Heart left ventricle (tissue), 16 donors: ENCODE measurements around the gene STIM1. TPM values are rescaled to one million over a fixed set of nuclear protein-coding genes. Genes with fewer than 3 reads are reported as not detected.

ENCODE experiments used
- ATAC-seq, 4 donors: fragments of 200-7000 bp; cut with Tn5 transposase; one replicate each; pipeline ENCODE4 v1.9.1; 2020 to 2022; ENCODE audit warnings: moderate library complexity in 4 of 4, mild to moderate bottlenecking in 3 of 4, moderate number of reproducible peaks in 1 of 4
- DNase-seq, 5 donors: peaks; one replicate each; pipeline ENCODE4 v3.0.0-alpha.2; 2020
- H3K27ac ChIP-seq, 12 donors: fragments of 200-600 bp; sonication (generic) in 4 of 12; one replicate each; pipeline versions ENCODE4 v1.5.0 to v1.8.0; 2016 to 2022; ENCODE audit warnings: mild to moderate bottlenecking in 2 of 12
- H3K27me3 ChIP-seq, 9 donors: fragments of 200-600 bp; sonication (generic) in 2 of 9; one replicate each; pipeline versions ENCODE4 v1.5.1 to v1.8.0; 2016 to 2022; ENCODE audit warnings: mild to moderate bottlenecking in 3 of 9
- H3K36me3 ChIP-seq, 9 donors: fragments of 200-600 bp; sonication (generic) in 2 of 9; one replicate each; pipeline versions ENCODE4 v1.5.0 to v1.8.0; 2018 to 2022; ENCODE audit warnings: mild to moderate bottlenecking in 2 of 9
- H3K4me1 ChIP-seq, 12 donors: fragments of 200-600 bp; sonication (generic) in 4 of 12; one replicate each; pipeline versions ENCODE4 v1.5.0 to v1.8.0; 2016 to 2022; ENCODE audit warnings: mild to moderate bottlenecking in 3 of 12
- H3K4me3 ChIP-seq, 12 donors: fragments of 200-600 bp; sonication (generic) in 4 of 12; one replicate each; pipeline versions ENCODE4 v1.5.0 to v1.8.0; 2017 to 2022; ENCODE audit warnings: mild to moderate bottlenecking in 9 of 12, moderate library complexity in 4 of 12
- H3K9me3 ChIP-seq, 12 donors: fragments of 200-600 bp; sonication (generic) in 4 of 12; one replicate each; pipeline versions ENCODE4 v1.5.0 to v1.8.0; 2016 to 2022; ENCODE audit warnings: mild to moderate bottlenecking in 1 of 12
- POLR2A ChIP-seq, 2 donors: fragments of 450-650 bp; IDR thresholded peaks; one replicate each; pipeline ENCODE4 v1.6.1; 2017; ENCODE audit warnings: antibody characterized with exemption in 2 of 2, mild to moderate bottlenecking in 2 of 2, moderate library complexity in 2 of 2
- WGBS, 4 donors: extraction: QIAGEN DNeasy Blood & Tissue Kit in 2 of 4; methylation state at CpG; one replicate each; pipeline versions ENCODE4 v1.1.5 to v1.1.7; 2013 to 2018; 5-methylcytosine and 5-hydroxymethylcytosine counted together
- intact Hi-C, 10 donors: fragments of 100-400 bp; cut with DNase I; formaldehyde crosslinking; loops; one replicate each; pipeline versions ENCODE4 v1.11.1 to v1.14.2; 2022
- polyA plus RNA-seq, 2 donors: library from polyadenylated mRNA; stranded (reverse); fragments of 200-250 nt; gene quantifications; one replicate each; pipeline ENCODE4 v1.2.3, GENCODE V29; 2013
- total RNA-seq, 9 donors: library from RNA; depleted of rRNA in 2 of 9; stranded (reverse); fragments of >200 nt in 2 of 9; fragmentation: NEBNext Ultra II Directional in 3 of 9; extraction: Animal tissue kit (Norgen Biotek cat#: 25700) in 3 of 9; gene quantifications; one replicate each; pipeline versions ENCODE4 v1.1.0 to v1.2.4, GENCODE V29; 2016 to 2023
- TF ChIP-seq, protein P1 (sequence below), 12 donors: fragments of 200-600 bp; sonication (generic) in 4 of 12; IDR thresholded peaks; one replicate each; pipeline versions ENCODE4 v1.5.0 to v1.8.0; 2018 to 2022; ENCODE audit warnings: antibody characterized with exemption in 12 of 12, mild to moderate bottlenecking in 5 of 12
- donor health status: ischemic (EF 13 %, LVEDD 7.1; RV severe dilation, severe dysfunction).
- donor health status: healthy with polysubstance abuse.
- donor health status: DM: no; HTN: yes; CAD: no.
- donor health status: DM: no; HTN: no; CAD: no.
- donor health status: ischemic (EF 25% LVEDD 6.9; RV normal size, moderate dysfunction).
- donor health status: ischemic (EF 25% LVEDD 5.7; RV mildly dilated, moderate dysfunction).
- donor health status: healthy.
- donor health status: DM: yes; HTN: yes; CAD: no.
- donor health status: ischemic (EF 35%, LVEDD 5.7; RV mildly dilated, moderate dysfunction).
- donor health status: nonischemic (EF 11% LVEDD 7.7; RV severe dilation, severe dysfunction).
- donor health status: DM: yes; HTN: yes; CAD: no.
- donor health status: PGD.
- donor health status: ischemic (EF 29% LVEDD 5.4; RV normal size, mild dysfunction).
- donor health status: nonischemic (EF 23%, LVEDD 6.1; RV moderate dilation, normal function).

Gene STIM1
- total and polyA plus RNA-seq, 11 donors: 13.2 to 42.9 (median 28.9) TPM

- DNase-seq: peak in 4 of 5 donors; percentile 36 to 72 (median 50)
- Histone ChIP-seq H3K36me3 (no peaks in the 10 kb centered on the region), H3K27ac (peak overlapping the region; percentile 43 to 88 (median 80)), H3K27me3 (no peaks in the 10 kb centered on the region), H3K4me3 (peak overlapping the region in 1 of 12 donors; percentile 19), H3K9me3 (no peaks in the 10 kb centered on the region), H3K4me1 (peaks cover 5 to 97% (median 71%) of the 10 kb centered on the region in 12 donors)
- peak; percentile 83 to 94 (median 92) for ATAC-seq
- no peak for TF ChIP-seq POLR2A (IDR thresholded peaks at IDR 0.05)
- TF ChIP-seq, protein P1, sequence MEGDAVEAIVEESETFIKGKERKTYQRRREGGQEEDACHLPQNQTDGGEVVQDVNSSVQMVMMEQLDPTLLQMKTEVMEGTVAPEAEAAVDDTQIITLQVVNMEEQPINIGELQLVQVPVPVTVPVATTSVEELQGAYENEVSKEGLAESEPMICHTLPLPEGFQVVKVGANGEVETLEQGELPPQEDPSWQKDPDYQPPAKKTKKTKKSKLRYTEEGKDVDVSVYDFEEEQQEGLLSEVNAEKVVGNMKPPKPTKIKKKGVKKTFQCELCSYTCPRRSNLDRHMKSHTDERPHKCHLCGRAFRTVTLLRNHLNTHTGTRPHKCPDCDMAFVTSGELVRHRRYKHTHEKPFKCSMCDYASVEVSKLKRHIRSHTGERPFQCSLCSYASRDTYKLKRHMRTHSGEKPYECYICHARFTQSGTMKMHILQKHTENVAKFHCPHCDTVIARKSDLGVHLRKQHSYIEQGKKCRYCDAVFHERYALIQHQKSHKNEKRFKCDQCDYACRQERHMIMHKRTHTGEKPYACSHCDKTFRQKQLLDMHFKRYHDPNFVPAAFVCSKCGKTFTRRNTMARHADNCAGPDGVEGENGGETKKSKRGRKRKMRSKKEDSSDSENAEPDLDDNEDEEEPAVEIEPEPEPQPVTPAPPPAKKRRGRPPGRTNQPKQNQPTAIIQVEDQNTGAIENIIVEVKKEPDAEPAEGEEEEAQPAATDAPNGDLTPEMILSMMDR (IDR thresholded peaks at IDR 0.05): no peak
- 0% methylated on average over 1 of the region's 1 CpG for WGBS, 4 donors
- intact Hi-C loops: loop anchor here in 9 of 10 donors (5.0 to 10.0 kb wide), 6 partner anchors 52 to 125 kb away; partner anchors contain the start of gene STIM1 (in 7 of the 9)
These were observed 91.6 kb downstream of the STIM1 start for GRCh38 chr11:3947061-3947460.

DNA sequence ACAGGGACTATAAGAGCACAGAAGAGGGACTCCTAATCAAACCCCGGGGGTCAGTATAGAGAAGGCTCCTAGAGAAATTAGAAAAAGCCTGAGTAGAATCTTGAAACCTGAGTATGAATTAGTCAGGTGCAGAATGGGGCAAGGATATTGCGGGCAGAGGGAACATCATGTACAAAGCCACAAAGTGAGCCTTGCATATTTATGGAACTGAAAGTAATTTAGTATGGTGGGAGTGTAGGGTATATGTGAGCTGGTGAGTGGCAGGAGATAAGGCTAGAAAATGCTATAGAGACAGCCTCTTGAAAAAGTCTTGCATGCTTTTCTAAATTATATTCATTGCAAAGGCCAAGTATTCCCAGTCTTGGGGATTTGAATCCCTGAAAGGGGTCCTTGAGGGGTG lies 93.7 kb downstream of the STIM1 start:
- intact Hi-C loops: loop anchor here in 9 of 10 donors (5.0 to 10.0 kb wide), 6 partner anchors 54 to 123 kb away; partner anchors contain the start of gene STIM1 (in 7 of the 9)
- peaks cover 5 to 81% (median 62%) of the 10 kb centered on the region in 12 donors for H3K4me1 ChIP-seq
- no peak overlapping the region for H3K4me3 ChIP-seq
- H3K27ac ChIP-seq: peak overlapping the region in 1 of 12 donors; percentile 75
- no peaks in the 10 kb centered on the region for H3K27me3 ChIP-seq
- no peaks in the 10 kb centered on the region for H3K36me3 ChIP-seq
- ATAC-seq: no peak
- no peak for TF ChIP-seq POLR2A (IDR thresholded peaks at IDR 0.05)
- TF ChIP-seq, protein P1 (IDR thresholded peaks at IDR 0.05): no peak
- no peaks in the 10 kb centered on the region for H3K9me3 ChIP-seq
- DNase-seq: no peak
- WGBS, 4 donors: 82 to 96% (median 90%) methylated on average over 2 of the region's 2 CpGs

DNA sequence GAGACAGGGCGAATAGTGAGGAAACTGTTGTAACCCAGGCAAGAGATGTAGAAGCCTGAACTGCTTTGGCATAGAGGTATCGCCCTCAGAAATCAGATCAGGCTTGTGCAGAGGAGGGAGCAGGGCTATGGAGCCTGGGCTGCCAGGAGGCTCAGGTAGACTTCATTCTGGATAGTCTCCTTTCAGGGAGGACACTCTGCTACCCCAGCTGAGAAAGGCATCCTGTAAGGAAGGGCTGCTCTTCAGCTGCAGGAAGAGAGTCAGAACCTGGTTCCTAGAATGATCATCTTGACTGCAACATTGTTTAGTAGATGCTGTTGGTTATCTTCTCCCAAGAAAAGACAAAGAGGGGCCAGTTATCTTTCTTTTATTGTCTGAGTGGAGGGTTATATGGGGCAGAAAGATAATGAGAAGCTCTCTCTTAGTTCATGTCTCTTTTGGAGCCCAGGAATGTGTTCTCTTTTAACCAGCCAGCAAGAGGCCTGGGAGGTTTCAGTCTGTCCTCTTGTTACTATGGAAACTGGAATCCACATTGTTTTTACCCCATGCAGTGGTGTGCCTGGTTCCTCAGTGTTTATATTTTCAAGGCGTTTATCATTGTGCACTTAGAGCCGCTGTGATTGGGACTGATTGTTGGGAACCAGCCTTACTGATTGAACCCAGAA lies 95.7 kb downstream of the STIM1 start:
- H3K36me3 ChIP-seq: no peaks in the 10 kb centered on the region

GRCh38 chr11:3952715-3953114 lies 97.3 kb downstream of the STIM1 start:
- intact Hi-C loops: no loop called here
- Histone ChIP-seq H3K27ac (peak overlapping the region in 1 of 12 donors; percentile 37), H3K36me3 (no peaks in the 10 kb centered on the region), H3K4me3 (no peak overlapping the region), H3K4me1 (peaks cover 0 to 47% (median 31%) of the 10 kb centered on the region in 12 donors), H3K27me3 (no peaks in the 10 kb centered on the region), H3K9me3 (no peaks in the 10 kb centered on the region)
- TF ChIP-seq, protein P1 (IDR thresholded peaks at IDR 0.05): no peak
- TF ChIP-seq POLR2A (IDR thresholded peaks at IDR 0.05): no peak
- DNase-seq: no peak
- ATAC-seq: peak in 2 of 4 donors; percentile 12 to 14

More for the DNA sequence above, 95.7 kb downstream of the STIM1 start:
- WGBS, 4 donors: 43 to 58% (median 53%) methylated on average over 4 of the region's 4 CpGs
- TF ChIP-seq, protein P1 (IDR thresholded peaks at IDR 0.05): no peak
- no peak for TF ChIP-seq POLR2A (IDR thresholded peaks at IDR 0.05)
- no peak overlapping the region for H3K4me3 ChIP-seq
- DNase-seq: no peak
- H3K9me3 ChIP-seq: no peaks in the 10 kb centered on the region
- H3K4me1 ChIP-seq: peaks cover 5 to 63% (median 46%) of the 10 kb centered on the region in 12 donors
- intact Hi-C loops: no loop called here
- H3K27ac ChIP-seq: peak overlapping the region in 6 of 12 donors; percentile 10 to 54 (median 36)
- no peaks in the 10 kb centered on the region for H3K27me3 ChIP-seq
- peak in 3 of 4 donors; percentile 18 to 60 (median 53) for ATAC-seq
